HepG2 (cell line): Measurements from ENCODE around the gene SMYD2. TPM values are rescaled to one million over a fixed set of nuclear protein-coding genes. Genes with fewer than 3 reads are reported as not detected.
A peak's percentile ranks its signal among the peaks of the same experiment; 100 is the strongest.

Experiments used
- AGO1 ChIP-seq: fragments of 200-400 bp; formaldehyde crosslinking; IDR thresholded peaks from 2 replicates; pipeline ENCODE4 v1.6.1; 2017; ENCODE audit warnings: mild to moderate bottlenecking, low read depth, low read length, moderate library complexity; ENCODE audit not compliant: poor library complexity, severe bottlenecking
- CBX5 ChIP-seq: sonication (generic); formaldehyde crosslinking; IDR thresholded peaks from 2 replicates; pipeline ENCODE4 v1.4.0; 2020; ENCODE audit warnings: missing genetic modification reagents, borderline replicate concordance
- DR1 ChIP-seq: sonication (generic); formaldehyde crosslinking; IDR thresholded peaks from 2 replicates; pipeline ENCODE4 v1.8.0; 2021; ENCODE audit warnings: mild to moderate bottlenecking, missing genetic modification reagents, inconsistent platforms
- ESRRA ChIP-seq: sonication (generic); formaldehyde crosslinking; IDR thresholded peaks from 2 replicates; pipeline ENCODE4 v1.5.1; 2020; ENCODE audit warnings: mild to moderate bottlenecking, low read depth, missing genetic modification reagents
- FOXA3 ChIP-seq: IDR thresholded peaks from 2 replicates; pipeline ENCODE4 v1.6.1; 2016; ENCODE audit warnings: missing genetic modification reagents, missing compliant biosample characterization
- HNRNPK ChIP-seq: fragments of 200-400 bp; formaldehyde crosslinking; IDR thresholded peaks from 2 replicates; pipeline ENCODE4 v1.6.1; 2018; ENCODE audit warnings: low read length, low read depth, moderate library complexity, mild to moderate bottlenecking; ENCODE audit not compliant: poor library complexity, severe bottlenecking
- HNRNPL ChIP-seq: fragments of 200-400 bp; formaldehyde crosslinking; IDR thresholded peaks from 2 replicates; pipeline ENCODE4 v1.6.1; 2017; ENCODE audit warnings: mild to moderate bottlenecking, low read depth, low read length
- MTA3 ChIP-seq: sonication (generic); formaldehyde crosslinking; IDR thresholded peaks from 2 replicates; pipeline ENCODE4 v1.4.0; 2020; ENCODE audit warnings: missing genetic modification reagents
- MXD4 ChIP-seq: IDR thresholded peaks from 2 replicates; pipeline ENCODE4 v1.6.1; 2016; ENCODE audit warnings: mild to moderate bottlenecking, missing biosample characterization, missing genetic modification reagents
- PAWR ChIP-seq: sonication (generic); formaldehyde crosslinking; IDR thresholded peaks from 2 replicates; pipeline ENCODE4 v1.4.0; 2020; ENCODE audit warnings: missing genetic modification reagents, mild to moderate bottlenecking, borderline replicate concordance
- POLR2AphosphoS5 ChIP-seq: IDR thresholded peaks from 2 replicates; pipeline ENCODE4 v1.6.1; 2012; ENCODE audit warnings: low read depth, low read length
- PPARG ChIP-seq: conservative IDR thresholded peaks from 2 replicates; pipeline ENCODE4 v1.6.1; 2016; ENCODE audit warnings: missing biosample characterization, missing genetic modification reagents
- RFX1 ChIP-seq: fragments of 450-650 bp; IDR thresholded peaks from 2 replicates; pipeline ENCODE4 v1.6.1; 2017
- ZNF224 ChIP-seq: sonication (generic); formaldehyde crosslinking; IDR thresholded peaks from 2 replicates; pipeline ENCODE4 v1.5.0; 2020; ENCODE audit warnings: mild to moderate bottlenecking, missing genetic modification reagents
- ZNF256 ChIP-seq: sonication (generic); formaldehyde crosslinking; conservative IDR thresholded peaks from 2 replicates; pipeline ENCODE4 v1.4.0; 2020; ENCODE audit warnings: missing genetic modification reagents
- ZNF296 ChIP-seq: sonication (generic); formaldehyde crosslinking; conservative IDR thresholded peaks from 2 replicates; pipeline ENCODE4 v1.5.0; 2020; ENCODE audit warnings: mild to moderate bottlenecking, missing genetic modification reagents
- ZNF501 ChIP-seq: sonication (generic); formaldehyde crosslinking; IDR thresholded peaks from 2 replicates; pipeline ENCODE4 v1.5.1; 2020; ENCODE audit warnings: mild to moderate bottlenecking, moderate library complexity, missing genetic modification reagents
- ZNF616 ChIP-seq: sonication (generic); formaldehyde crosslinking; IDR thresholded peaks from 2 replicates; pipeline ENCODE4 v1.5.0; 2020; ENCODE audit warnings: low read depth, mild to moderate bottlenecking, missing genetic modification reagents
- ZNF775 ChIP-seq: sonication (generic); formaldehyde crosslinking; IDR thresholded peaks from 2 replicates; pipeline ENCODE4 v1.4.0; 2020; ENCODE audit warnings: missing genetic modification reagents, mild to moderate bottlenecking, moderate library complexity, borderline replicate concordance
- polyA plus RNA-seq, 8 experiments: library from polyadenylated mRNA; depleted of rRNA in 3 of 8; stranded (reverse) in 7 of 8; unstranded in 1 of 8; fragments of >200 nt; fragmentation: Illumina TruSeq in 4 of 8; extraction: Trizol in 4 of 8; gene quantifications; 2 replicates each; pipeline versions ENCODE4 v1.2.1 to v1.2.3, GENCODE V29; 2011 to 2016; ENCODE audit warnings: low read depth in 4 of 8, missing spikeins in 1 of 8, mixed read lengths in 1 of 8; ENCODE audit not compliant: insufficient read depth in 1 of 8
- total RNA-seq, 5 experiments: library from RNA; depleted of rRNA; stranded (reverse); fragments of >200 nt; fragmentation: Illumina TruSeq; extraction: Trizol; gene quantifications; 2 replicates each; pipeline ENCODE4 v1.2.3, GENCODE V29; 2016; ENCODE audit warnings: low read depth in 1 of 5
- TF ChIP-seq, protein P1 (sequence below), 2 experiments: IDR thresholded peaks; 2 replicates each; pipeline ENCODE4 v1.6.1; 2011 to 2012; ENCODE audit warnings: low read length in 2 of 2, borderline replicate concordance in 1 of 2, low read depth in 1 of 2, mild to moderate bottlenecking in 1 of 2, moderate library complexity in 1 of 2
- TF ChIP-seq, protein P2 (sequence below): sonication (generic); formaldehyde crosslinking; IDR thresholded peaks from 2 replicates; pipeline ENCODE4 v1.5.0; 2020; ENCODE audit warnings: mild to moderate bottlenecking, missing genetic modification reagents
- TF ChIP-seq, protein P3 (sequence below): IDR thresholded peaks from 2 replicates; pipeline ENCODE4 v1.6.1; 2016; ENCODE audit warnings: missing biosample characterization, missing genetic modification reagents, low read depth
- TF ChIP-seq, protein P4 (sequence below): sonication (generic); formaldehyde crosslinking; IDR thresholded peaks from 2 replicates; pipeline ENCODE4 v1.8.0; 2022; ENCODE audit warnings: mild to moderate bottlenecking, missing genetic modification reagents

SMYD2 gene
- total and polyA plus RNA-seq, 2 of the 13 experiments (the other 11 are each of a cell fraction or from before 2014, with no cell fraction given): 72.7 to 139 TPM

DNA sequence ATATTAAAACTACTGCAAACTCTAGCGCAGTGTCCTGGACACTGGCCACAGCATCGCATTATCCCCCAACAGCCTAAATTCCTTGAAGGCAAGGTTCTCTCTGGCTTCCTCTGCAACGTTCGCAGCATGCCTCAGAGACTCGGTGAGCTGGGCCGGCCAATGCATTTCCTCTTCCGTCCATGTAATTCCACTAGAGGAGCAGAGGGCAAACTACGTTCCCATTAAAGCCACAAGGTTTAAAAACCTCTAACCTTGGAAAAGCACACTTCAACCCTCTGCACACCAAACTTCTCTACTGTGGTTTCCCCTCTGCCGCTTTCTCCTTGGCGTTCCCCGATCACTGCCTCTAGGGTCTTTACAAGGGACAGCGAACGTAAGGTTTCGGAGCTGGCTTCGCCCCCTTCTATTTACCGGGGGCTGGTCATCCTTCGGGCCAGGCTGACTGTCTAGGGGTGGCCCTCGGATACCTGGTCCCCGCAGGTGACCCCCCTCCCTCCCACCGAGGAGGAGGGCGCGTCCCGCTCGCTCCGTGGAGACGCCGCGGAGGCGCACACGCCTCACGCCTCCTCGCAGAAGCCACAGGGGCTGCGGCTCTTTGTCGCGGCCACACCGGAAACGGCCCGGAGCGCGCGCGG is 456 bp upstream of the SMYD2 start (continued):
- TF ChIP-seq, protein P1, sequence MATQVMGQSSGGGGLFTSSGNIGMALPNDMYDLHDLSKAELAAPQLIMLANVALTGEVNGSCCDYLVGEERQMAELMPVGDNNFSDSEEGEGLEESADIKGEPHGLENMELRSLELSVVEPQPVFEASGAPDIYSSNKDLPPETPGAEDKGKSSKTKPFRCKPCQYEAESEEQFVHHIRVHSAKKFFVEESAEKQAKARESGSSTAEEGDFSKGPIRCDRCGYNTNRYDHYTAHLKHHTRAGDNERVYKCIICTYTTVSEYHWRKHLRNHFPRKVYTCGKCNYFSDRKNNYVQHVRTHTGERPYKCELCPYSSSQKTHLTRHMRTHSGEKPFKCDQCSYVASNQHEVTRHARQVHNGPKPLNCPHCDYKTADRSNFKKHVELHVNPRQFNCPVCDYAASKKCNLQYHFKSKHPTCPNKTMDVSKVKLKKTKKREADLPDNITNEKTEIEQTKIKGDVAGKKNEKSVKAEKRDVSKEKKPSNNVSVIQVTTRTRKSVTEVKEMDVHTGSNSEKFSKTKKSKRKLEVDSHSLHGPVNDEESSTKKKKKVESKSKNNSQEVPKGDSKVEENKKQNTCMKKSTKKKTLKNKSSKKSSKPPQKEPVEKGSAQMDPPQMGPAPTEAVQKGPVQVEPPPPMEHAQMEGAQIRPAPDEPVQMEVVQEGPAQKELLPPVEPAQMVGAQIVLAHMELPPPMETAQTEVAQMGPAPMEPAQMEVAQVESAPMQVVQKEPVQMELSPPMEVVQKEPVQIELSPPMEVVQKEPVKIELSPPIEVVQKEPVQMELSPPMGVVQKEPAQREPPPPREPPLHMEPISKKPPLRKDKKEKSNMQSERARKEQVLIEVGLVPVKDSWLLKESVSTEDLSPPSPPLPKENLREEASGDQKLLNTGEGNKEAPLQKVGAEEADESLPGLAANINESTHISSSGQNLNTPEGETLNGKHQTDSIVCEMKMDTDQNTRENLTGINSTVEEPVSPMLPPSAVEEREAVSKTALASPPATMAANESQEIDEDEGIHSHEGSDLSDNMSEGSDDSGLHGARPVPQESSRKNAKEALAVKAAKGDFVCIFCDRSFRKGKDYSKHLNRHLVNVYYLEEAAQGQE (IDR thresholded peaks at IDR 0.05; ENCODE audit: borderline replicate concordance in 1 of 2, low read depth in 1 of 2, low read length in 2 of 2): no peak
- 0 out of 2 replicates have a peak, but pooled peaks have one; percentile 66 for TF ChIP-seq ZNF256 (CRISPR knock-in tag)
- TF ChIP-seq, protein P2, sequence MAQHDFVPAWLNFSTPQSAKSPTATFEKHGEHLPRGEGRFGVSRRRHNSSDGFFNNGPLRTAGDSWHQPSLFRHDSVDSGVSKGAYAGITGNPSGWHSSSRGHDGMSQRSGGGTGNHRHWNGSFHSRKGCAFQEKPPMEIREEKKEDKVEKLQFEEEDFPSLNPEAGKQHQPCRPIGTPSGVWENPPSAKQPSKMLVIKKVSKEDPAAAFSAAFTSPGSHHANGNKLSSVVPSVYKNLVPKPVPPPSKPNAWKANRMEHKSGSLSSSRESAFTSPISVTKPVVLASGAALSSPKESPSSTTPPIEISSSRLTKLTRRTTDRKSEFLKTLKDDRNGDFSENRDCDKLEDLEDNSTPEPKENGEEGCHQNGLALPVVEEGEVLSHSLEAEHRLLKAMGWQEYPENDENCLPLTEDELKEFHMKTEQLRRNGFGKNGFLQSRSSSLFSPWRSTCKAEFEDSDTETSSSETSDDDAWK (CRISPR knock-in tag): no peak
- TF ChIP-seq FOXA3 (CRISPR knock-in tag): peak; percentile 22; the same call in 1 of the 2 replicates
- no peak for TF ChIP-seq HNRNPL
- TF ChIP-seq ZNF775 (CRISPR knock-in tag): 0 out of 2 replicates have a peak, but pooled peaks have one; percentile 35
- TF ChIP-seq POLR2AphosphoS5: no peak
- no peak for TF ChIP-seq MTA3
- TF ChIP-seq DR1 (CRISPR knock-in tag): no peak
- TF ChIP-seq ZNF501 (CRISPR knock-in tag): peak; percentile 74; the same call in 1 of the 2 replicates
- TF ChIP-seq MXD4 (CRISPR knock-in tag): no peak
- TF ChIP-seq ZNF296 (CRISPR knock-in tag): no peak
- no peak; the same call in 1 of the 2 replicates for TF ChIP-seq PAWR (CRISPR knock-in tag)
- TF ChIP-seq, protein P3, sequence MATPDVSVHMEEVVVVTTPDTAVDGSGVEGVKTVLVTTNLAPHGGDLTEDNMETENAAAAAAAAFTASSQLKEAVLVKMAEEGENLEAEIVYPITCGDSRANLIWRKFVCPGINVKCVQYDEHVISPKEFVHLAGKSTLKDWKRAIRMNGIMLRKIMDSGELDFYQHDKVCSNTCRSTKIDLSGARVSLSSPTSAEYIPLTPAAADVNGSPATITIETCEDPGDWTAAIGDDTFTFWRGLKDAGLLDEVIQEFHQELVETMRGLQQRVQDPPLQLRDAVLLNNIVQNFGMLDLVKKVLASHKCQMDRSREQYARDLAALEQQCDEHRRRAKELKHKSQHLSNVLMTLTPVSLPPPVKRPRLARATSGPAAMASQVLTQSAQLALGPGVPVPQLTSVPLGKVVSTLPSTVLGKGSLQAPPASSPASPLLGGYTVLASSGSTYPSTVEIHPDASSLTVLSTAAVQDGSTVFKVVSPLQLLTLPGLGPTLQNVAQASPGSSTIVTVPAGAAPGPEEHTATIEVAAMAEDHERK: no peak
- no peak for TF ChIP-seq RFX1
- no peak for TF ChIP-seq CBX5 (CRISPR knock-in tag)
- no peak for TF ChIP-seq ZNF616 (CRISPR knock-in tag)
- no peak for TF ChIP-seq AGO1
- TF ChIP-seq, protein P4, sequence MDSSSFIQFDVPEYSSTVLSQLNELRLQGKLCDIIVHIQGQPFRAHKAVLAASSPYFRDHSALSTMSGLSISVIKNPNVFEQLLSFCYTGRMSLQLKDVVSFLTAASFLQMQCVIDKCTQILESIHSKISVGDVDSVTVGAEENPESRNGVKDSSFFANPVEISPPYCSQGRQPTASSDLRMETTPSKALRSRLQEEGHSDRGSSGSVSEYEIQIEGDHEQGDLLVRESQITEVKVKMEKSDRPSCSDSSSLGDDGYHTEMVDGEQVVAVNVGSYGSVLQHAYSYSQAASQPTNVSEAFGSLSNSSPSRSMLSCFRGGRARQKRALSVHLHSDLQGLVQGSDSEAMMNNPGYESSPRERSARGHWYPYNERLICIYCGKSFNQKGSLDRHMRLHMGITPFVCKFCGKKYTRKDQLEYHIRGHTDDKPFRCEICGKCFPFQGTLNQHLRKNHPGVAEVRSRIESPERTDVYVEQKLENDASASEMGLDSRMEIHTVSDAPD: no peak
- TF ChIP-seq HNRNPK: no peak
- no peak for TF ChIP-seq ESRRA (CRISPR knock-in tag)
- TF ChIP-seq PPARG (CRISPR knock-in tag): no peak; the same call in none of the 2 replicates
- no peak for TF ChIP-seq ZNF224 (CRISPR knock-in tag)
